ENCODE results near the gene AP2A1. TPM values are rescaled to one million over a fixed set of nuclear protein-coding genes. Genes with fewer than 3 reads are reported as not detected.

AP2A1 gene
- total RNA-seq, 4 donors from 2014 or later: 50.7 to 77.8 (median 65.8) TPM

GRCh38 chr19:49786376-49786820, 19.6 kb downstream of the AP2A1 start:
- H3K27ac ChIP-seq: peak overlapping the region; percentile 59 to 73 (median 68)
- no peaks in the 10 kb centered on the region for H3K9me3 ChIP-seq
- WGBS, 2 donors: 47 to 59% methylated on average over 8 of the region's 9 CpGs
- peaks cover 7 to 30% (median 9%) of the 10 kb centered on the region in 3 donors for H3K4me1 ChIP-seq
- H3K36me3 ChIP-seq: peaks cover 19 to 95% (median 26%) of the 10 kb centered on the region in 3 donors
- TF ChIP-seq POLR2A (IDR thresholded peaks at IDR 0.05): no peak
- no peak for TF ChIP-seq CTCF (IDR thresholded peaks at IDR 0.05)
- no peak for DNase-seq
- intact Hi-C loops (cut with DNase I): no loop called here
- H3K27me3 ChIP-seq: no peaks in the 10 kb centered on the region
- no peak overlapping the region for H3K4me3 ChIP-seq

GRCh38 chr19:49787746-49788145, 20.9 kb downstream of the AP2A1 start:
- 86 to 90% methylated on average over 5 of the region's 5 CpGs for WGBS, 2 donors
- no peak overlapping the region for H3K4me3 ChIP-seq
- no peaks in the 10 kb centered on the region for H3K9me3 ChIP-seq
- H3K36me3 ChIP-seq: peaks cover 21 to 95% (median 30%) of the 10 kb centered on the region in 3 donors
- intact Hi-C loops (cut with DNase I): no loop called here
- no peak for DNase-seq
- H3K4me1 ChIP-seq: peaks cover 7 to 33% (median 9%) of the 10 kb centered on the region in 3 donors
- TF ChIP-seq CTCF (IDR thresholded peaks at IDR 0.05) (no peak), POLR2A (IDR thresholded peaks at IDR 0.05) (no peak)
- H3K27me3 ChIP-seq: no peaks in the 10 kb centered on the region
- H3K27ac ChIP-seq: no peak overlapping the region

DNA sequence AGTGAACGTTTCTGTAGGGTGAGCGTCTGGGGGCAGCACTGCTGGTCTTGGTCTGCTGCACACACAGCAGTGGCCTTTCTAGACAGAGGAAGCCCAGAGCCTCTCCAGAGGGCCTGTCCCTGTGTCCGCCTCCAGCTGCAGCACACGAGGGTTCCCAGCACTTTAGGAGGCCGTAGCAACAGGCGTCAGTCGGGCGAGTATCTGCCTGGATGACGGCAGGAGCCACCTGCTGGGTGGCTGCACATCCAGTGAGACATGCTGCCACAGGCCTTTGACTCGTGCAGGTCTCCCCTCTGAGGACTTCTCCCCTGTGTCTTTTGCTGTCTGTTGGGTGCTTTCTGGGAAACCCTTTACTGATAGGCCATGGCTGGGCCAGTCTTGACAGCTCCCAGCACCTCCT, 22.1 kb downstream of the AP2A1 start:
- Histone ChIP-seq H3K9me3 (no peaks in the 10 kb centered on the region), H3K4me3 (no peak overlapping the region), H3K27ac (no peak overlapping the region), H3K27me3 (no peaks in the 10 kb centered on the region), H3K36me3 (peaks cover 23 to 95% (median 23%) of the 10 kb centered on the region in 3 donors), H3K4me1 (peaks cover 7 to 33% (median 9%) of the 10 kb centered on the region in 3 donors)
- intact Hi-C loops (cut with DNase I): no loop called here
- TF ChIP-seq POLR2A (IDR thresholded peaks at IDR 0.05) (no peak), CTCF (IDR thresholded peaks at IDR 0.05) (no peak)
- no peak for DNase-seq
- 48 to 63% methylated on average over 2 to 4 of the region's 10 CpGs for WGBS, 2 donors

GRCh38 chr19:49790866-49791265, 24.1 kb downstream of the AP2A1 start:
- peak overlapping the region in 2 of 4 donors; percentile 30 to 49 for H3K27ac ChIP-seq
- H3K9me3 ChIP-seq: no peaks in the 10 kb centered on the region
- TF ChIP-seq POLR2A (IDR thresholded peaks at IDR 0.05) (no peak), CTCF (IDR thresholded peaks at IDR 0.05) (no peak)
- intact Hi-C loops (cut with DNase I): no loop called here
- no peak overlapping the region for H3K4me3 ChIP-seq
- no peaks in the 10 kb centered on the region for H3K27me3 ChIP-seq
- no peak for DNase-seq
- peaks cover 30 to 95% (median 33%) of the 10 kb centered on the region in 3 donors for H3K36me3 ChIP-seq
- 70 to 77% methylated on average over 9 of the region's 9 CpGs for WGBS, 2 donors
- H3K4me1 ChIP-seq: peaks cover 7 to 31% (median 9%) of the 10 kb centered on the region in 3 donors

DNA sequence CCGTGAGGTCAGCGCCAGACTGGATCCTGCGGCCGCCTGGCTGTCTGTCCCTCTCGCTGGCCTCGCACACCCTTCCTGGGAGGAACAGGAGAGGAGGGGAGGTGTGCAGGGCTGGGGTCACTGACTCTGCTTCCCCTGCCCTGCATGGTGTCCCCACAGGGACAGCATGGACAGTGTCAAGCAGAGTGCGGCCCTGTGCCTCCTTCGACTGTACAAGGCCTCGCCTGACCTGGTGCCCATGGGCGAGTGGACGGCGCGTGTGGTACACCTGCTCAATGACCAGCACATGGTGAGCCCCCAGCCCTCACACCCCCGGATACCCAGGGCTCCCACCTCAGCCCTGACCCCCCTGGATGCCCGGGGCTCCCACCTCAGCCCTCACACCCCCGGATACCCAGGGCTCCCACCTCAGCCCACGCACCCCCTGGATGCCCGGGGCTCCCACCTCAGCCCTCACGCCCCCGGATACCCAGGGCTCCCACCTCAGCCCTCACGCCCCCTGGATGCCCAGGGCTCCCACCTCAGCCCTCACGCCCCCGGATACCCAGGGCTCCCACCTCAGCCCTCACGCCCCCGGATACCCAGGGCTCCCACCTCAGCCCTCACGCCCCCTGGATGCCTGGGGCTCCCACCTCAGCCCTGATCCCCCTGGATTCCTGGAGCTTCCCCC, 25.1 kb downstream of the AP2A1 start:
- intact Hi-C loops (cut with DNase I): no loop called here
- 94% methylated on average over 5 of the region's 26 CpGs; no CpG with 5 or more reads in 1 of the 2 donors for WGBS, 2 donors
- no peak for DNase-seq
- no peak overlapping the region for H3K4me3 ChIP-seq
- H3K27me3 ChIP-seq: no peaks in the 10 kb centered on the region
- peaks cover under 1 to 20% (median 2%) of the 10 kb centered on the region in 3 donors for H3K4me1 ChIP-seq
- peaks cover 36 to 96% (median 43%) of the 10 kb centered on the region in 3 donors for H3K36me3 ChIP-seq
- no peak for TF ChIP-seq CTCF (IDR thresholded peaks at IDR 0.05)
- TF ChIP-seq POLR2A (IDR thresholded peaks at IDR 0.05): no peak
- H3K27ac ChIP-seq: peak overlapping the region in 2 of 4 donors; percentile 30
- no peaks in the 10 kb centered on the region for H3K9me3 ChIP-seq
